GM15510 (cell line): ENCODE results near the gene GBP5.
"Not testable (repeated sequence)": the region's sequence is repeated elsewhere in the genome, so short reads cannot be mapped to it uniquely, and the experiment has no call there.

ENCODE experiments used
- POLR2A ChIP-seq: IDR thresholded peaks from 3 replicates; pipeline ENCODE4 v1.6.1; 2011; ENCODE audit warnings: borderline replicate concordance; ENCODE audit not compliant: insufficient read length; ENCODE audit errors: extremely low read depth

Gene GBP5

DNA sequence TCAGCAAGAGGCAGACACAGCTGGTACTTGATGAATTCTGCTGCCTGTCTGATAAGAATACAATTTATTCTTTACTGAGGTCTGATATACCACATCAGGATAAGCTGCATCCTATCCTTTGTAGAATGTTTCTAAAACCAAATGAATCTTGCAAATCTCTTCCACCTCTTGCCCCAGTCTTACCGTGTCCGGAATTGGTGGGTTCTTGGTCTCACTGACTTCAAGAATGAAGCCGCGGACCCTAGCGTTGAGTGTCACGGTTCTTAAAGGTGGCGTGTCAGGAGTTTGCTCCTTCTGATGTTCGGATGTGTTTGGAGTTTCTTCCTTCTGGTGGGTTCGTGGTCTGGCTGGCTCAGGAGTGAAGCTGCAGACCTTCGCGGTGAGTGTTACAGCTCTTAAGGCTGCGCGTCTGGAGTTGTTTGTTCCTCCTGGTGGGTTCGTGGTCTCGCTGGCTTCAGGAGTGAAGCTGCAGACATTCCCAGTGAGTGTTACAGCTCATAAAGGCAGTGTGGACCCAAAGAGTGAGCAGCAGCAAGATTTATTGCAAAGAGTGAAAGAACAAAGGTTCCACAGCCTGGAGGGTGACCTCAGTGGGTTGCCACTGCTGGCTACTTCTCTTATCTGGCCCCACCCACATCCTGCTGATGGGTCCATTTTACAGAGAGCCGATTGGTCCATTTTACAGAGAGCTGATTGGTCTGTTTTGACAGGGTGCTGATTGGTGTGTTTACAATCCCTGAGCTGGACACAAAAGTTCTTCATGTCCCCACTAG lies at the start of gene GBP5:
GBP5 (minus strand) TSS at position 592 of the 773 bp plus-strand sequence. CDS start 3,305 bp downstream, outside the sequence.
- TF ChIP-seq POLR2A: not testable (repeated sequence)

- TF ChIP-seq POLR2A: no peak
Observed at GRCh38 chr1:89322402-89322801, 49.7 kb upstream of the GBP5 start.

GRCh38 chr1:89312572-89312971 lies 39.9 kb upstream of the GBP5 start:
- TF ChIP-seq POLR2A: no peak

DNA sequence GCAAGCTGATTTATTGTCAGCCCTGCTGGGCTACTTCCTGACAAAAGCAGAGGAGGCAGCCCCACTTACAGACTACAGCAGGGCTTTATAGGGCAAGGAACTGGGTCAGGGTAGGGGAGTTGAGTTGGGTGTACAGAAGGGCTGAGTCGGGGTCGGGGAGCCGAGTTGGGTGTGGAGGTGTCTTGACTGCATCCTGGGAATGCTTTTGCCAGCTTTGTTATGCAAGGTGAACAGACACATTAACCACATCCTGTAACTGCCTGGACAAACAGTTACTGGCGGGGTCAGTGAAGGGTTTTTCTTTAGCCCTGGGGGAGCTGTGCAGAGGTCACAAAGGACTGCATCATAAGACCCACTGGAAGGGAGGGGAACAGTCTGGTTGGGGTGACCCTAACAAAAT lies 39.1 kb upstream of the GBP5 start:
- no peak for TF ChIP-seq POLR2A

- no peak for TF ChIP-seq POLR2A
Observed at GRCh38 chr1:89310976-89311375, 38.3 kb upstream of the GBP5 start.

GRCh38 chr1:89310505-89310904 lies 37.8 kb upstream of the GBP5 start:
- TF ChIP-seq POLR2A: no peak

DNA sequence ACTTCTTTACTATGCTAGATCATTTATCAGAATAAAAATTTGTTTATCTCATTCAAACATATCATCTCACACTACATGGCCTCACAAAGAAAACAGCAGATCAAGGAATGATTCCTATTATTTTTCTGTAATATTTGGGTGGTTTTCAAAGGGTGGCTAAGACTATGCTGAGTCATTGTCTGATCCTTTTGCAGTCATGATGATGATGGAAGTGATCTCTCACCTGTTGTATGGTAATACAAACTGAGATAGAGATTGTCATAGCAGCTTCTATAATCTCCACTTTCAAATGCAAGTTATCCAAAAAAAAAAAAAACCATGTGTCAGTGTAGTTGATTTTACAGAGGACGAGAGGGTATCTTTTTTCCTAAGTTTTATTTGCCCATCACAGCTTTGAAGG lies 37.2 kb upstream of the GBP5 start:
- TF ChIP-seq POLR2A: no peak

GRCh38 chr1:89306273-89306672 lies 33.6 kb upstream of the GBP5 start:
- TF ChIP-seq POLR2A: no peak

DNA sequence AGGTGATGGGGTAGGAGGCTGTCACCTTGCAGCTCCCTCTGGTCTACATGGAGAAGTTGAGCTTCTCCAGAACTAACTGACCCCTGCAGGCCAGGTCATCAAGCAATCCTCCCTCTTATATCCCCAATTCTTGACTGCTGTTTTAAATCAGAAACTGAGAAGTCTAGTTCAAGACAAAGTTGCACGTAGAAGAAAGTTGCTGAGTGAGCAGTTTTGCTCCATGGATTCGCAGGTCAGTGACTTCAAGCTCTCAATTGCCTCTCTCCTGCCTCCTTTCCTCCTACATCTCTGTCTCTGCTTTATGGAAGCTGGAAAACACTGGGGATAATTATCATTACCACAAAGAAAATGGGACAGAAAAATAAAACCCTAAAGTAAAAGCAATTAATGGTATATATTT lies 32.8 kb upstream of the GBP5 start:
- TF ChIP-seq POLR2A: no peak

DNA sequence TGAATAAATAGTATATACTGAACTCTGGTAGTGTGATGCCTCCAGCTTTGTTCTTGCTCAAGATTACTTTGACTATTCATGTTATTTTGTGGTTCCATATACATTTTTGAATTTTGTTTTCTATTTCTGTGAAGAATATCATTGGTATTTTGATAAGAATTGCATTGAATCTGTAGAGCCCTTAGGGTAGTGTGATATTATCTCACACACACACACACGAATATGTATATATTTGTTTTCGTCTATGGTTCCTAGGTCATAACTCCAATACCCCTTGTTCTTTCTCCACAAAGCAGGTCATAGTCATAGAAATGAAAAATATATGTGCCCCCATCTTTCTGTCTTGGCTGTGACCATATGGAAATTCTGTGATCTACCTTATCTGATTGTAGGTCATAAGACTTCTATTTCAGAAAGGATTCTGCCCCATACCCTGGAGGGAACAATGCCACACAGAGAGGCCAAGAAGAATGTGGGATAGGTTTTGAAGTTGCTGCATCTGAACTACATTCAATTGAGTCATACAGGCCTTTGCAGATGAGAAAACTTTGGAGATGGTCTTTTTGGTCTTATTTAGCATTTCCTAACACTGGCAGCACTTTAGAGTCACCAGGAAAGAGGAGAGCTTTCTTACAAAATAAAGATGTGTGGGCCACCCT lies 32.0 kb upstream of the GBP5 start:
- no peak for TF ChIP-seq POLR2A

DNA sequence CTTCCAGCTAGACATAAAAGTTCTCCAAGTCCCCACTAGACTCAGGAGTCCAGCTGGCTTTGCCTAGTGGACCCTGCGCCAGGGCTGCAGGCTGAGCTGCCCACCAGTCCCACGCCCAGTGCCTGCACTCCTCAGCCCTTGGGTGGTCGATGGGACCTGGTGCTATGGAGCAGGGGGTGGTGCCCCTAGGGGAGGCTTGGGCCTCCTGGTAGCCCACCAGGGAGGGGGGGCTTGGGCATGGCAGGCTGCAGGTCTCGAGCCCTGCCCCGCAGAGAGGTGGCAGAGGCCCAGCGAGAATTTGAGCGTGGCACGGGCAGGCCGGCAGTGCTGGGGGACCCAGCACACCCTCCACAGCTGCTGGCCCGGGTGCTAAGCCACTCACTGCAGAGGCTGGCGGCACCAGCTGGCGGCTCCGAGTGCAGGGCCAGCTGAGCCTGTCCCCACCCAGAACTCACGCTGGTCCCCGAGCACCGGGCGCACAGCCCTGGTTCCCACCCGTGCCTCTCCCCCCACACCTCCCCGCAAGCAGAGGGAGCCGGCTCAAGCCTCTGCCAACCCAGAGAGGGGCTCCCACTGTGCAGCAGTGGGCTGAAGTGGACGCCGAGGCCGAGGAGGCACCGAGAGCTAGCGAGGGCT lies 30.2 kb upstream of the GBP5 start:
- TF ChIP-seq POLR2A: no peak

- TF ChIP-seq POLR2A: no peak
Observed at GRCh38 chr1:89298461-89298860, 25.8 kb upstream of the GBP5 start.

DNA sequence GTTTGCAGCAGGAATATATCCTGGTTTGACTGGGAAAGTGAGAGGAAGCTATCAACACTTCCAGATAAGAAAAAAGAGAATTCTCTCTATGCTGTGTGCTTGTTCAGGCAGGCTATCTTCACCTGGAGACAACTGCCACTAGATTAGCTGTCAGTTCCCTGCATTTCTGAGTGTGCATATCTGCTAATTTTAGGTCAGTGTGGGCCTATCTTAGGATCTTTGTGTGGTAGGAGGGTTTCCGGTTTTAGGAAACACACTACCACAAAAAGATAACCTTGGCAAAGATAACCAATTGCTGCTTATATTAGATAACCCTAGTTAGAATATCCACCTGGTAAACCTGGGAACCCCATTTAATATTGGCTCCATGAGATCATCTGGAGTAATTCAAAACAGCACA lies 22.5 kb upstream of the GBP5 start:
- no peak for TF ChIP-seq POLR2A

- TF ChIP-seq POLR2A: no peak
Observed at GRCh38 chr1:89291276-89291675, 18.6 kb upstream of the GBP5 start.

- TF ChIP-seq POLR2A: no peak
Observed at GRCh38 chr1:89288051-89288340, 15.3 kb upstream of the GBP5 start.
